ENCODE measurements around the gene RABEPK. TPM values are rescaled to one million over a fixed set of nuclear protein-coding genes. Genes with fewer than 3 reads are reported as not detected.

RABEPK gene
- polyA plus RNA-seq, 1 experiment, result 45.5 TPM

DNA sequence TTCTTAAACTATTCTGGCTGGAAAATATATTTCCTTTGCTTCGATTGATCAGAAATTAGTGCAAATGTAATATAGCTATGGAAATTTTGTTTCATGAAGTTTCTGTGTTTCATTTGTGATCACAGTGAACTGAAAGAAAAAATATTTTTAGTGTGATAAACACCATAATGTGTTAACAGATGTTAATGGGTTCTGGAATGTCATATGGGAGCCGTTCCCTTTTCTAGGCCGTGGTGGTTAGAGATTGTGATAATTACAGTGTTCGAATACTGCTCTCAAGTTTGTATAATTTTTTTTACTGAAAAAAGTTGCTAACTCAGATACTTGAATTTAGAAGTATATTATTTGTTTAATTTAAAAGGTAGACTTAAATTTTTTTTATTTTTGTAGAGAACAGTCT, 80.6 kb downstream of the RABEPK start:
- H3K9me3 ChIP-seq (ENCODE audit: control insufficient read depth, insufficient read depth, low read length), result no peaks in the 10 kb centered on the region
- no peak for DNase-seq (ENCODE audit: low read depth, low spot score)
- ChIA-PET CTCF (no interaction called here), POLR2A (interaction anchor here (0.6 to 1.1 kb wide), 2 partner anchors 40 to 1498 kb away, joined by 4 to 11 read pairs; partner anchors contain the start of gene HSPA5)
- H3K4me3 ChIP-seq (ENCODE audit: low read depth, low read length), result no peak overlapping the region
- H3K27me3 ChIP-seq (ENCODE audit: control insufficient read depth, insufficient read depth, low read length), result no peaks in the 10 kb centered on the region
- no peak for TF ChIP-seq CTCF (IDR thresholded peaks at IDR 0.05; ENCODE audit: low read depth, low read length)
- no peak overlapping the region for H3K27ac ChIP-seq (ENCODE audit: low read depth, low read length)

Small RNA genes lying within 50 kb of the gene (small RNA-seq; reads per million reads assigned to genes)
- not detected for gene AL354710.1 (ENCODE audit: insufficient read length, low read depth)

Other genes starting within 250 kb of the RABEPK start
- 11.9 and 13.9 TPM in 2 replicates for gene SCAI, start 57.0 kb upstream of the RABEPK start, polyA plus RNA-seq (2011; rRNA removed)
- 24.3 and 34.8 TPM in 2 replicates for gene PPP6C, start 10.7 kb upstream of the RABEPK start, polyA plus RNA-seq (2011; rRNA removed)
- gene HSPA5, start 40.8 kb downstream of the RABEPK start, polyA plus RNA-seq (2011; rRNA removed), result 477 and 591 TPM in 2 replicates
- gene GAPVD1, start 61.3 kb downstream of the RABEPK start, polyA plus RNA-seq (2011; rRNA removed), result 22.1 and 25.8 TPM in 2 replicates

All from AG04450 (cell line).